Fibroblast of the conjunctiva (primary cell): Measurements from ENCODE around the gene PRRG1.
"Not testable (repeated sequence)": the region's sequence is repeated elsewhere in the genome, so short reads cannot be mapped to it uniquely, and the experiment has no call there.

ENCODE experiments used
- DNase-seq: peaks from one replicate; pipeline ENCODE4 v3.0.0-alpha.2; 2010; ENCODE audit warnings: low read depth

The PRRG1 gene

DNA sequence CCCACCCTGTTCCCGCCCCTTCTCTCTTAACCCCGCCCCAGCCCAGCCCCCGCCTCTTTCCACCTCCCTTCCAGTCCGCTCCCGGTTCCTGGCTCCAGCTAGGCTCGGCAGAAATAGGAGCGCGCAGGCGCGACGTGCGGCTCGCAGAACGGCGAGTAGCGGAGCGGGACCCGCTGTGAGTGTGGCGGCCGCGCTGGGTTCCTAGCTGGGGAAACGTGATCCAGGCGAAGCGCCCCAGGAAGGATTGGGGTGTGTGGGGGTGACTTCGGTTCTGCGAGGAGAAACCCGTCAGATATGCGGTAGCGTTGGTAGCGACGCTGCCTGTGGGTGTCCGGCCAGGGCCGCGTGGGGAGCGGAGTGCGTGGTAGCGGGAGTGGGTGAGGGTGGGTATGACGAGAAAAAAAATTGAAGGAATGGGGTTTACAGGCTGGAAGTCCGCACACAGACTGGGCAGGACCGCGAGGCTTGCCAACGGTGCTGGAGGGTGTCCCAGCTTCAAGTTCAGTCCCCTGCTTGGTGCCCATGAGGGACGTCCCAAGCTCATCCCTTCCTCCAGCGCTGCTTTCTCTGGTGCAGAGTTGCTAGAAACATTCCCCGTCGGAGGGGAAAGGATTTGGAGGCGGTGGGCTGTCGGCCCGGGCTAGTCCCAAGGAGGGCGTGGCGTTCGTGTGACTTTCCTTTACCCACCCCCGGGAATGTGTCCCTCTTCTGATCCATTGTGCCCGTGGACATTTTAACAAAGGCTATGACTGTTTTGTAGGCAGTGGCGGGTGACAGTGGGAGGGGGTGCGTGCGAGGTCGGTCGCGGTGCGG lies at the start of gene PRRG1:
Gene PRRG1 (plus strand): TSS at position 144 of the 813 bp plus-strand sequence. CDS start 56,886 bp downstream, outside the sequence.
- peak; percentile 59 for DNase-seq

DNA sequence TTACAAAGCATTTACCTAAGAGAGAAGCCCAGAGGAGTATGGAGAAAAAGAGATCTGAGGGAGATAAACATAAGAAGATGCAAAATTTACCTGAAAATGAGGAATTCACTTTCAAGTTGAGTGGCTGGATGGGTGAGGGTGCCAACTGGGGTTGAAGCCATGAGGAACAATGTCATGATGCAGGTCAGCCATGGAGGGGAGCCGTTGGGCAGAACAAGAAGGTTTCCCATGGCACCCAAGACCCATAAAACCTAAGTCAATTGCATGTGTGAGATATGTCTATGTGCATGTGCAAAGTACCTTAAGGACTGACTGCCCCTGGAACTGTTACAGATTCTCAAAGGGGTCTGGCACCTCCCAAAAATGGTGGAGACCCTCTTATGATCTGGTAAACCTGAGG lies 46.6 kb upstream of the PRRG1 start:
- peak; percentile 1 for DNase-seq

DNA sequence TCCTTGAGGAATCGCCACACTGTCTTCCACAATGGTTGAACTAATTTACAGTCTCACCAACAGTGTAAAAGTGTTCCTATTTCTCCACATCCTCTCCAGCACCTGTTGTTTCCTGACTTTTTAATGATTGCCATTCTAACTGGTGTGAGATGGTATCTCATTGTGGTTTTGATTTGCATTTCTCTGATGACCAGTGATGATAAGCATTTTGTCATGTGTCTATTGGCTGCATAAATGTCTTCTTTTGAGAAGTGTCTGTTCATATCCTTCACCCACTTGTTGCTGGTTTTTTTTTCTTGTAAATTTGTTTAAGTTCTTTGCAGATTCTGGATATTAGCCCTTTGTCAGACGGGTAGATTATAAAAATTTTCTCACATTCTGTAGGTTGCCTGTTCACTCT lies 43.9 kb upstream of the PRRG1 start:
- DNase-seq, result not testable (repeated sequence)

DNA sequence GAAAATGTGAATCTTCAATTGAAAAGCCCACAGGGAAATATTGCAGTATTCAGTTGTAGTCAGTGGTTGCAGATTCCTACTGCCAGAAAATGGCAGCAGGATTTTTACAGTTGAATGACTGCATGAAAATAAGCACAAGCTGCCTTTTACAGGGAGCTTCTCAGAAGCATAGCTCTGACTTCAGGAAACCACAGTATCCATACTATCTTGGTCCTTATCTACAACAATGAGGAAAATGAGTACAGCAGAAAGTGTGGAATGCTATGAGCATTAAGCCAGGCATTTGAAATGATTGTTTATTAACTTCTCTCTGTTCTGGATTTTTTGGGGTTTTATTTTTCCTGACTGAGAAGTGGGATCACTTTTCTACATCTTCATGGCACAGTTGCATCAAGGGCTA lies 34.6 kb upstream of the PRRG1 start:
- no peak for DNase-seq

DNA sequence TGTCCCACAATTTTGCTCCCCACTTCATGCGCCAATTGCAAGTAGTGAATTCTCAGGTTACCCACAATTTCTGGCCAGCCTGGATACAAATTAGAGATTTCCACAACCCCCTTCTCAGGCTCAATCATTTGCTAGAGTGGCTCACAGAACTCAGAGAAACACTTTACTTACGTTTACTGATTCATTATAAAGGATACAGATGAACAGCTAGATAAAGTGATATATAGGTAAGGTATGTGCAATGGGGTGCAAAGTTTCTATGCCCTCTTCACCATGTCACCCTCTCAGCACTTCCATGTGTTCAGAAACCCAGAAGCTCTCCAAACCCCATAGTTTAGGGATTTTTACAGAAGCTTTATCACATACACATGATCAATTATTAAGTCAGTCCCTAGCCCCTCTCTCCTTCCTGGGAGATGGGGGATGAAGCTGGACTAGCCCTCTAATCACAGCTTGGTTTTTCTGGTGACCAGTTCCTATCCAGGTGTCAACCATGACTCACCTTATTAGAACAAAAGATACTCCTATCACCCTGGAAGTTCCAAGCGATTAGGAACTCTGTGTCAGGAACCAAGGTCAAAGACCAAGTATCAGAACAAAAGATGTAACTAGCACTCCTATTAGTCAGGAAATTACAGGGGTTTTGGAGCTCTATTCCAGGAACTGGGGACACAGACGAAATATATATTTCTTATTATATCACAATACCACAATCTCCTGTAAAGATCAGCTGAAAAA lies 33.5 kb upstream of the PRRG1 start:
- no peak for DNase-seq

DNA sequence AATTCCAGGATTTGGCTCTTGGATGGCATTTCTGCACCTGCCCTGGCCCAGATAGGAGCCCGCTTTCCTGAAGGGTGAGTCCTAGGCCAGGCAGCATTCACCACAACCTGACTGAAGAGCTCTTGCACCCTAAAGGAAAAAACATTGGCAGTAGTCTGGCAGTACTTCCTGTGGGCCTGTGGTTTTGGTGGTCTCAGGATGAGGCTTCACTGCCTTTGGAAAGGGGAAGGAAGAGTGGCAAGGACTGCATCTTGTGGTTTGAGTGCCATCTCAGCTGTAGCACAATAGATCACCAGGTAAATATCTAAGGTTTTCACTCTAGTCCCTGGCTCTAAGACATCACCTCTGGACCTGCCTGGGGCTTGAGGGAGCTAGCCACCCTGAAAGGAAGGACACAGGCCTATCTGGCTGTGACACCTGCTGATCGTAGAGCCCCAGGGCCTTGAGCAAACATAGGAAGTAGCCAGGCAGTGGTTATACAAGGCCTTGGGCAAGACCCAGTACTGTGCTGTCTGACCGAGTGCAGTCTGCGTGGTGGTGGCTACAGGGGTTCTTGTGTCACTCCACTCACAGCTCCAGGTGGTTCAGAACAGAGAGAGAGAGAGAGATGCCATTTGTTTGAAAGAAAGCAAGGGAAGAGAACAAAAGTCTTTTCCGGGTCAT lies 28.5 kb upstream of the PRRG1 start:
- no peak for DNase-seq

DNA sequence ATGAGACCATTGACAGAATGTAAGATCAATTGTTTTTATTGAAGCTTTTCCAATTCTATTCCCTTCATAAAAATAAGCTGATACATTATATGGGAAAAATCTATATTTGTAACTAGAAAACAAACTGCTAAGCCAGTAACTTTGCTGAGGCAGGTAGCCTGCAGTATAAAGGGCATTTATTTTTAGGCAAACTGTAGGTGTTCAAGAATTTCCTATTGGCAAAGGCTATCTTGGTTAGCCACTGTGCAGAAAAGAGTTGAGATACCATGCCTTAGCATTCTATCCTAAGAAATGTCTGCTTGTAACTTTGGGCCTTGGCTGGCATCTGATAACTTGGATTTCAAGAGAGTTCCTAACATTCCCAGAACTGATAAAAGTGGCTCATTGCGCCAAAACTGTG lies 18.5 kb upstream of the PRRG1 start:
- no peak for DNase-seq

DNA sequence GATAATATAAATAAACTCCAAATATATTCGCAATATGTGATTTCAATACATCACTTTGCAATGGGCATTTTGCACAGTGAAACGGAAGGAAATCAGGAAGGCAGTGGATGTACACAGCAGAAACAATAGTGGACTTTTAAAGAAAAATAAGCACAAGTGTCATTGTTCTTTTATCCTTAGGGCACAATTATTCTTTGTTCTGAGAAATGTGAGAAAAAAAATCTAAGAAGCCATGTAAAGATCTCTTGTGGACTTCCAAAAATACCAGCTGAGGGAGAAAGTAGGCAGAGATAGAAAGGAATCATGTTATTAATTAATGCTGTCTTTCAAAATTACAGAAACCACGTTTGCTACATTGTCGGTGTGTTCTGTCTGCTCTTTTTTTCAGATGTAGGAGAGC lies 17.6 kb upstream of the PRRG1 start:
- DNase-seq, result no peak

DNA sequence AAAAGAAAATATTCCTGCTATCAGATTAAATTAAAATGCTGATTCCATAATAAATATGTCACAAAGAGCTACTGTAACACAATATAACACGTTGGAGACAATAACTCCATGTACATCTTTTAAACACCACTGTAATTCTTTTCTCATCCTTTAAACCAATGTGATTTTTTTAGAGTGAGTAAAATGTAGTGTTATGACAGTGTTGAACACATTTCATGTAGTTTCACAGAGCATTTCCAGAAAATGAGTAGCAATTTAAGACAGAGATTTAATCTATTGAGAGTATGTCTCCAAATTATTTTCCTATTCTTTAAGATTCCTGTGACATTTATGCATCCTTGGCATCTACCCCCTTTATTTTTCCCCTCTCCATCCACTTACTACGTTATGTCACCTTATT lies 17.1 kb upstream of the PRRG1 start:
- no peak for DNase-seq

DNA sequence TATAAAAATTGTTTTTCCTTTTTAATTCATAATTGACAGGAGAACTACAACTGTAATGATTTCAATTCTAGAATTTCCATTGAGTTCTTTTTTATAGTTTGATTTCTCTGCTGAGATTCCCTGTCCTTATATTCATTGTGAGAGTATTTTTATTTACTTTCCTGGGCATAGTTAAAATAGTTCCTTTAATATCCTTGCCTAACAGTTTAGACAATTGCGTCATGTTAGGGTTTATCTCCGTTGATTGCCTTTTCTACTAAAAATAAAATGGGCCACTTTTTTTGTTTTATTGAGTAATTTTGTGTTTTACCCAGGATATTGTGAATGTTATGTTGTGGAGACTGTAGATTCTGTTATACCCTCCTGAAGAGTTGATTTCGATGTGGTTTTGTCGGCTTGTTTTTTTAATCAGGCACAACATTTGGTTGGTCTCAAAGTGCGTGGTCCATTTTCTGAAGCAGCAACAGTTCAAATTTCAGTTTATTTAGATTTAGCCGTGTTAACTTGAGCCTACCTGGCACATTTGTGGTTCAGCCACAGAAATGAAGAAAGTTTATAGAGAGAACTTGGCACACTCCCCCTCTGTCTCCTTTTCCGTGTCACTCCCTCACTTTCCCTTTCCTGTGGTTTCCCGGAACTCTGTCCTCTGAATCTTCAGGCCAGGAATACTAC lies 16.0 kb upstream of the PRRG1 start:
- no peak for DNase-seq

DNA sequence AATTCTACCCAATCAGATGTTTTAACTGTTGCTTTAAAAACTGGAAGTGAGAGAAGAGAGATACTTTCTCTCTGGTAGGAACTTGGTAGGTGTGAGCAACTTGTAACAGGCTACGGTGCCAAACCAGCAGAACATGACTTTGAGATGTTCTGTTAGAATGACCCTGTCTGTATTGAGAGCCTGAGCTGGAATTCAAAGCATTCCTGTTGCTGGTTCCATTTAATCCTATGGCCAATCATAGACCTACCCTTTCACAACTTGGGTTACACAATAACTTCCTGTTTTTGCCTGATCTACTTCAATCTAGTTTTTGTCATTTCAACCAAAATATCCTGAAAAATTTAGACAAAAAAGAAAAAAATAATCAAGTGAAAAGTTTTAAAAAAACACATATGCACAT lies 1.7 kb upstream of the PRRG1 start:
- no peak for DNase-seq

DNA sequence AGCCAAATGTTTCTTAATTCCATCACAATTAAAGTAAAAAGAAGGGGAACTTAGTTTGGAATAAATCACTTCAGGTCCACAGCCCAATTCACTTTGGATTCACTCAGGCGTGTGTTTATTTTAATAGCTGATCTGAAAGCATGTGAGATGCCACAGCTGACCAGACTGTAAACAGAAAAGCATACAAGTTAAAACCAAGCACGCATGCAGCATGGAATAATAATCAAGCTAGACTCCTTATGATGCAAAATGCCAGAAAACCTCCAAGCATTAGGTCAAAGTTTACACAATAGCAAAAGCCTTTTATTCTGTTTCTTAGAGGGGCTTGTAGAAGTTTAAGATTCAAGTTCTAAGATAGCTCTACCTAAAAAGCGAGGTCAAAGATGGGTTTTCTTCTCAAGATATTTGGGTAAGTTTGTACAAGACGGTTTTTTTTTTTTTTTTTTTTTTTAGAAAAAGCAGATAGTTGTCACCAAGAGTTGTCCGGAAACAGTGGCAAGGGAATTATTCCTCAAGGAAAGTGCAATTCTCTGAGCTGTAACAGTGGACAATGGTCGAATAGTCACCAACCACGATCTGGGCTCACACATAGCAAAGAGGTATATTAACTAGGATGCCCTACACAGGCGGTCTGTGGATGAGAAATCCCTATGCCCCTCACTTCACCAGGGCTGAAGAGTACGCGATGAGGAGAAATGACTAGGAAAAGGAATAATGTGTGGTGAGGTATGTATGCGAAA lies 763 bp upstream of the PRRG1 start:
- DNase-seq, result no peak

DNA sequence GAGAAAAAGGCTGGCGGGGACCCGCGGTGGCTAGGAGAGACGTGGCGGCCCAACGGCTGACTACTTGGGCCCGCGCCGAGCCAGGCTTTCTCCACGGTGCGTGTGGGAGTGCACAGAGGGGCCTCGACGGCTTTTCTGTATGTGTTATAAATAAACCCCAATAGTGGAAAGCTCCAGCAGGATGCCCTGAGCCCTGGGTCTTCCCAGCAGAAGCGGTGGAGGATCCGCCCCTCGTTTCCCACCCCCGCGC lies 268 bp upstream of the PRRG1 start:
- no peak for DNase-seq

DNA sequence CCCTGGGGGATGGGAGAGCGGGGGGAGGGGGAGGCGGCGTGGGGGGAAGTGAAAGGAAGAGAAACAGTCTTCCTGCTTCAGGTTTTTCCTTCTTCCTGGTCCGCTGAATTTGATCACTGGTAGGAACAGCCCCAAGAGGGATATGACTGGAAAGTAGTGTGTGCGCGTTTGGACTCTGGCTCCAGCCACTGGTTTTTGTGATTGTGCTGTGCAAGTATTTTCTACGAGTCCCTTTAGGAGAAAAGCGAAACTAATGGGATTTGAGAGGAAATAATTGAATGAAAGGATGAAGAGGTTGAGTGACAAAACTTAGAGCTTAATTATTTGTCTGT lies 836 bp downstream of the PRRG1 start:
- no peak for DNase-seq

DNA sequence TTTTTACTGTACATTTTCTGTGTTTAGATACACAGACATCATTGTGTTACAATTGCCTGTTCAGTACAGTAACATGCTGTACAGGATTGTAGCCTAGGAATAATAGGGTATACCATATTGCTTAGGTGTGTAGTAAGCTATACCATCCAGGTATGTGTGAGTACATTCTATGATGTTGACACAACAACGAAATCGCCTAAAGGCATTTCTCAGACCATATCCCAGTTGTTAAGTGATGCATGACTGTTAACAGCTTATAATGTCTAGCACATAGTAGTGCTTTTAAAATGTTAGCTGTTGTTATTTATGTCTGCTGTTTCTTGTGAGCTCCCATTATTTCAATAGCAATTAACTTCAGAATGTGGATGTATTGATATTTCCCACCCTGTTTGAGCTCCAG lies 4.5 kb downstream of the PRRG1 start:
- no peak for DNase-seq

DNA sequence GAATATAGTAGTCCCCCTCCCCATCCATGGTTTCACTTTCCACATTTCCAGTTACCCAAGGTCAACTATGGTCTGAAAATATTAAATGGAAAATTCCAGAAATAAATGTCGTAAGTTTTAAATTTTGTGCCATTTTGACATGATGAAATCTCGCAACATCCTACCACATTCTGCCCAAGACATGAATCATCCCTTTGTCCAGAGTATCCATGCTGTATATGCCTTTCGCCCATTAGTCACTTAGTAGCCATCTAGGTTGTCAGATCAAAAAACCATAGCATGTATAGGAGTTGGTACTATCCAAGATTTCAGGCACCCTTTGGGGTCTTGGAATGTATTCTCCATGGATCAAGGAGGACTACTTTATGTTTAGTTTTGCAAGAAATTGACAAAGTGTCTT lies 8.3 kb downstream of the PRRG1 start:
- DNase-seq, result no peak

DNA sequence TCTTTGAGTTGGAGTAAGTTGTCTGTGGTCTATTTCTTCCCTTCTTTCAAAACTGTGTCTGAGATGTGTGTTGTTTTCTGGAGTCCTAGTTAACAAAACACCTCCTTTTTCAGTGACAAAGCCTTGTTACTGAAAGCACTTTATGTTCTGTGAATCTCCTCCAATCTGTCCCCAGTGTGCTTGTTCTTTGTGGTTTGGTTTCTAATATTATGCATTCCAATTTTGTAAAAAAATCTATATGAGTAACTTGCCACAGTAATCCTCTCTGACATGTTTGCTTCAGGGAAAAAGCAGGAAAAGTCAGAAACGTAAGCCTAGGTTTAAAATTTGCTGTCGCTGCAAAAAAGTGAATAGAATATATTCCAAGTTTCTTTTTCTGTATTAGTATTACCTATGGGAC lies 12.4 kb downstream of the PRRG1 start:
- DNase-seq, result no peak

DNA sequence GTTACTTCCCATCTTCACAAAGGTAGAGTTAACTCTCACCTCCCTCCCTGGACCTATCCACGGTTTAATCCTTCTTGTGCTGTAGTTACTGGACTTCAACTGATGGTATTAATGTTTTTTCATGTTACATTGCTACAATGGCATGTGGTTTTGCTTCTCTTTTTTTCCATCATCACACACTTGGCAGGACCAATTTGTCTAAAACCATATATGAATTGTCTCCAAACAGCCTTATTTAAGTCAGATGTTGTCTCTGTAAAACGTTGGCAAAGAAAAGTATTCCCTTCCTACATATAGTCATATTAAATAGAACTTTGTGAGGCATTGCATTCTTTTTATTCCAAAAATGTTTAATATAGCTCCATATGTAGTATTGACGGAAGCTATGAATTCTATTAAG lies 15.5 kb downstream of the PRRG1 start:
- no peak for DNase-seq

DNA sequence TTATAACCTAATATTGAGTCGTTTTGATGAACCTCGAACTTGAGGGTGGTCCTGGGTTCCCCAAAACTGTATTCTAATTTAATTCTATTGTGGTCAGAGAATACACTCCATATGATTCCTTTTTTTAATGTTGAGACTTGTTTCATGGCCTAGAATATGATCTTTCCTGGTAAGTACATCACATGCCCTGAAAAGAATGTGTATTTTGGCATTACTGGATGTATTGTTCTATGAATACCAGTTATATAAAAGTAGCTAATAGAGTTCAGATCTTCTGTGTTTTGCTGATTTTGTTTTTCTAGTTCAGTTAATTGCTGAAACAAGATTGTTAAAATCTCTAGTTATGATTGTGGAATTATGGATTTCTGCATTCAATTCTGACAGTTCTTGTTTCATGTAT lies 18.8 kb downstream of the PRRG1 start:
- DNase-seq, result no peak

DNA sequence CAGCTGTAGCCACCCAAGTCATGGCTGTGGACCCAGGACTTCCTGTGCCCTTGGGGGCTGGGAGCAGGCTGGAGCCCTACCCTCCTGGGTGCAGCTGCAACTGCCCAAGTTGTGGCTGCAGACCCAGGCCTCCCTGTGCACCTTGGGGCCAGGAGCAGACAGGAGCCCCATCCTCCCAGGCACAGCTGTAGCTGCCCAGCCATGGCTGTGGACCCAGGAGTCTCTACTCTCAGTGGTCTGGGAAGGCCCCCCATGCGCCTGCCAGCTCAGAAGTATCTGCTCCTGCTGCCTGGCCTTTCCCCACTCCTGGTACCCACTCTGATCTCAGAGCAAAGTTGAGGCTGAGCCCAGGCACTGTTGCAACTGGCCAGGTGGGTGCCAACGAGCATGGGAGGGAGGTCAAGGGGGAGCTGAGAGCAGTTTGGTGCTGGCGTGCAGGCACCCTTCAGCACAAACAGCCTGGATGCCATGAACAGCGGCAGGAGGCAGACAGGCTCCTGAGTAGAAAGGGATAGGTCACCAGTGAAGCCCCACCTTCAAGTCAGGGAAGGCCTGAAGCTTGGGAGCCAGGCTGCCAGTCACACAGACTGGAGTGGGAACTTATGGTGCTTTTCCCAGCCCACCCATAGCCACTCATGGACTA lies 21.5 kb downstream of the PRRG1 start:
- DNase-seq, result no peak

DNA sequence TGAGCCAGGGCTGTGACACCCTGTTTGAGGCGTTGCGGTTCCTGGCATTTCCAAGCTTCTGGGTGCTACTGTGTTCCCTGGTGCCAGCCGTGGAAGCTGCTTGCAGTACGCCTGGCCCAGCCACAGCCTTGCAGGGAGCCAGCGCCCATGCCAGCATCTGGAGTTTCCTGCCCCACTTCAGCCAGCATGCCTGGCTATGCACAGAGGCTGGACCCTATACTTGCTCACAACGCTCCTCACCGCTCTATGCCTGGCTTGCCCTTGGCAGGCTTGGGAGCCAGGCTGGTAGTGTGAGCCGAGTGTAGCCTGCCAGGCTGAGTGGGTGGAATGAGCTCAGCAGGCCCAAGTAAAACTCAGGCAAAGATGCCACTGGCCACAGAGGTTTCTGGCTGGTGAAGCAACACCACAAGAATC lies 22.4 kb downstream of the PRRG1 start:
- no peak for DNase-seq

DNA sequence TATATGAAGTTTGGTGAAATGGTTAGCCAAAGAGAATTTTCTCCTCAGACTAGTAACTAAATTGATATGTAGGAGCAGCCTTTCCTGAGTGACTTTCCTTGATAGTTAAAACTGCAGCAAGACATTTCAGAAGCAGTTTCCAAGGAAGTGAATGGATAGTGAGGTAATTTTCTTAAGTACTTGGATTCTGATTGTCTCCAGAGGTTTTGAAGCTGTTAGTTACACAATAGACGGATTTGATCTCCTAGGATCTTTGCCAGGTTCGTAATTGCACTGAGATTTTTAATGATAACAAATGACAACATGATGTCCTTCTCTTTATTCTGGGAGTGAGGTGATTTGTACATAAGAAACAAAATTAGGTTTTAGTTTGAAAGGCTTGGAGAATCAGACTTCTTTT lies 29.2 kb downstream of the PRRG1 start:
- DNase-seq, result no peak
